ENCODE measurements around the gene NUDT21.

GRCh38 chr16:56479469-56479868 lies 28.3 kb upstream of the NUDT21 start:
- no peak for TF ChIP-seq CTCF (IDR thresholded peaks at IDR 0.05; ENCODE audit: insufficient read depth, low read length)
- no peak for TF ChIP-seq REST (IDR thresholded peaks at IDR 0.05; ENCODE audit: insufficient replicate concordance, low read depth)
- TF ChIP-seq GABPA (IDR thresholded peaks at IDR 0.05; ENCODE audit: low read depth), result no peak
- TF ChIP-seq SPI1 (IDR thresholded peaks at IDR 0.05; ENCODE audit: borderline replicate concordance, low read depth), result no peak
- TF ChIP-seq POLR2AphosphoS5 (IDR thresholded peaks at IDR 0.05; ENCODE audit: low read depth), result no peak

All from HL-60 (cell line).